HEK293 (cell line): ENCODE data around the gene ZNF692.

ENCODE experiments used
- AEBP2 ChIP-seq: fragments of 450-650 bp; formaldehyde crosslinking; IDR thresholded peaks from 2 replicates; pipeline ENCODE4 v1.5.1; 2016; ENCODE audit warnings: missing biosample characterization, missing genetic modification characterization, borderline replicate concordance
- CTCF ChIP-seq: fragments of 450-650 bp; formaldehyde crosslinking; IDR thresholded peaks from 2 replicates; pipeline ENCODE4 v1.5.1; 2016; ENCODE audit warnings: missing biosample characterization, missing genetic modification characterization
- PATZ1 ChIP-seq: fragments of 450-650 bp; formaldehyde crosslinking; IDR thresholded peaks from 2 replicates; pipeline ENCODE4 v1.5.1; 2016; ENCODE audit warnings: missing biosample characterization, missing genetic modification characterization
- PBX3 ChIP-seq: sonication (generic); formaldehyde crosslinking; IDR thresholded peaks from 2 replicates; pipeline ENCODE4 v1.8.1; 2022; ENCODE audit warnings: mild to moderate bottlenecking, moderate library complexity, missing genetic modification reagents
- REPIN1 ChIP-seq: fragments of 450-650 bp; formaldehyde crosslinking; IDR thresholded peaks from 2 replicates; pipeline ENCODE4 v1.5.1; 2017; ENCODE audit warnings: missing biosample characterization, missing genetic modification characterization, low read depth
- REST ChIP-seq: fragments of 450-650 bp; formaldehyde crosslinking; IDR thresholded peaks from 2 replicates; pipeline ENCODE4 v1.5.1; 2016; ENCODE audit warnings: missing biosample characterization, missing genetic modification characterization
- ZBTB7A ChIP-seq: fragments of 450-650 bp; formaldehyde crosslinking; IDR thresholded peaks from 2 replicates; pipeline ENCODE4 v1.5.1; 2016; ENCODE audit warnings: low read depth, missing biosample characterization, missing genetic modification characterization
- ZNF121 ChIP-seq: fragments of 450-650 bp; formaldehyde crosslinking; IDR thresholded peaks from 2 replicates; pipeline ENCODE4 v1.5.1; 2016; ENCODE audit warnings: missing biosample characterization, missing genetic modification characterization
- ZNF138 ChIP-seq: fragments of 450-650 bp; formaldehyde crosslinking; IDR thresholded peaks from 2 replicates; pipeline ENCODE4 v1.5.1; 2016; ENCODE audit warnings: missing biosample characterization, missing genetic modification characterization, borderline replicate concordance
- ZNF292 ChIP-seq: fragments of 450-650 bp; formaldehyde crosslinking; IDR thresholded peaks from 2 replicates; pipeline ENCODE4 v1.5.1; 2016; ENCODE audit warnings: low read depth, missing biosample characterization, missing genetic modification characterization, borderline replicate concordance
- ZNF624 ChIP-seq: fragments of 450-650 bp; formaldehyde crosslinking; IDR thresholded peaks from 2 replicates; pipeline ENCODE4 v1.5.1; 2017; ENCODE audit warnings: missing biosample characterization, missing genetic modification characterization
- ZNF629 ChIP-seq: fragments of 450-650 bp; formaldehyde crosslinking; IDR thresholded peaks from 2 replicates; pipeline ENCODE4 v1.5.1; 2017; ENCODE audit warnings: missing biosample characterization, missing genetic modification characterization
- ZNF639 ChIP-seq: fragments of 450-650 bp; formaldehyde crosslinking; IDR thresholded peaks from 2 replicates; pipeline ENCODE4 v1.5.1; 2016; ENCODE audit warnings: missing biosample characterization, missing genetic modification characterization
- ZNF670 ChIP-seq: fragments of 450-650 bp; formaldehyde crosslinking; IDR thresholded peaks from 2 replicates; pipeline ENCODE4 v1.5.1; 2016; ENCODE audit warnings: missing biosample characterization, missing genetic modification characterization, low read depth

GRCh38 chr1:248858891-248859889 is at the start of gene ZNF692:
- TF ChIP-seq CTCF (tag by site-specific recombination) (no peak), ZNF292 (no peak), REPIN1 (tag by site-specific recombination) (no peak), ZNF121 (tag by site-specific recombination) (no peak), ZNF670 (no peak), PATZ1 (tag by site-specific recombination) (no peak), AEBP2 (tag by site-specific recombination) (no peak), ZNF629 (tag by site-specific recombination) (no peak), PBX3 (CRISPR knock-in tag) (no peak), ZNF138 (tag by site-specific recombination) (no peak), ZNF639 (tag by site-specific recombination) (no peak), ZNF624 (no peak), REST (tag by site-specific recombination) (no peak), ZBTB7A (tag by site-specific recombination) (no peak)
